OCI-LY1 (cell line): ENCODE results near the gene WBP1L.
"Not testable (repeated sequence)": the region's sequence is repeated elsewhere in the genome, so short reads cannot be mapped to it uniquely, and the experiment has no call there.

Source experiments
- EZH2 ChIP-seq: fragments of 200-600 bp; sonication (generic), shearing (Covaris generic); IDR thresholded peaks from 2 replicates; pipeline ENCODE4 v1.8.0; 2017; ENCODE audit warnings: borderline replicate concordance, mixed run types, mild to moderate bottlenecking, antibody characterized with exemption, low read length, moderate library complexity, mixed read lengths
- TF ChIP-seq, protein P1 (sequence below): fragments of 200-600 bp; sonication (generic), shearing (Covaris generic); IDR thresholded peaks from 2 replicates; pipeline ENCODE4 v1.5.1; 2017; ENCODE audit warnings: mild to moderate bottlenecking, antibody characterized with exemption, low read length, moderate library complexity, mixed read lengths

DNA sequence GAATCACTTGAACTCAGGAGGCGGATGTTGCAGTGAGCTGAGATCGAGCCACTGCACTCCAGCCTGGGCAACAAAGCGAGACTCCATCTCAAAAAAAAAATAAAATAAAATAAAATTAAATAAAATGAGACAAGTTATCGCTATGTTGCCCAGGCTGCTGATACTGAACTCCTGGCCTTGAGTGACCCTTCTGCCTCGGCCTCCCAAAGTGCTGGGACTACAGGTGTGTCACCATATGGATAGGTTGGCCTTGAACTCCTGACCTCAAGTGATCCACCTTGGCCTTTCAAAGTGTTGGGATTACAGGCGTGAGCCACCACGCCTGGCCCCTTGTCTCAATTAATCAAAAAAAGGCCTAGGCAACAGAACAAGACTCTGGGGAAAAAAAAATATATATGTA lies 109.5 kb downstream of the WBP1L start:
- TF ChIP-seq, protein P1, sequence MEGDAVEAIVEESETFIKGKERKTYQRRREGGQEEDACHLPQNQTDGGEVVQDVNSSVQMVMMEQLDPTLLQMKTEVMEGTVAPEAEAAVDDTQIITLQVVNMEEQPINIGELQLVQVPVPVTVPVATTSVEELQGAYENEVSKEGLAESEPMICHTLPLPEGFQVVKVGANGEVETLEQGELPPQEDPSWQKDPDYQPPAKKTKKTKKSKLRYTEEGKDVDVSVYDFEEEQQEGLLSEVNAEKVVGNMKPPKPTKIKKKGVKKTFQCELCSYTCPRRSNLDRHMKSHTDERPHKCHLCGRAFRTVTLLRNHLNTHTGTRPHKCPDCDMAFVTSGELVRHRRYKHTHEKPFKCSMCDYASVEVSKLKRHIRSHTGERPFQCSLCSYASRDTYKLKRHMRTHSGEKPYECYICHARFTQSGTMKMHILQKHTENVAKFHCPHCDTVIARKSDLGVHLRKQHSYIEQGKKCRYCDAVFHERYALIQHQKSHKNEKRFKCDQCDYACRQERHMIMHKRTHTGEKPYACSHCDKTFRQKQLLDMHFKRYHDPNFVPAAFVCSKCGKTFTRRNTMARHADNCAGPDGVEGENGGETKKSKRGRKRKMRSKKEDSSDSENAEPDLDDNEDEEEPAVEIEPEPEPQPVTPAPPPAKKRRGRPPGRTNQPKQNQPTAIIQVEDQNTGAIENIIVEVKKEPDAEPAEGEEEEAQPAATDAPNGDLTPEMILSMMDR = not testable (repeated sequence)
- not testable (repeated sequence) for TF ChIP-seq EZH2
